H1 (cell line): ENCODE results near the gene FRMD6. TPM values are rescaled to one million over a fixed set of nuclear protein-coding genes. Genes with fewer than 3 reads are reported as not detected.

Experiments used
- CTCF ChIA-PET: fragments of 300-600 bp; sonication (Branson Sonifier 250); formaldehyde crosslinking; loops from one replicate; lab custom pipeline; 2021; ENCODE audit not compliant: partially characterized antibody; lab: Charles Lee
- POLR2A ChIA-PET: fragments of 300-600 bp; sonication (Branson Sonifier 250); formaldehyde crosslinking; loops from one replicate; lab custom pipeline; 2021; ENCODE audit warnings: inconsistent platforms; ENCODE audit not compliant: partially characterized antibody; lab: Charles Lee
- DNase-seq, 2 experiments: peaks; one replicate each; pipeline versions ENCODE4 v3.0.0 to v3.0.0-alpha.2; 2010 to 2022; ENCODE audit warnings: low spot score in 2 of 2, low read depth in 1 of 2, mixed read lengths in 1 of 2
- FAIRE-seq: peaks from 2 replicates; lab custom pipeline; 2011; peaks lifted over from hg19 to GRCh38; lab: Jason Lieb, UNC
- H2AFZ ChIP-seq: 2 replicates; pipeline ENCODE4 v1.8.1; 2012; ENCODE audit warnings: low read length, inconsistent platforms
- H2AK5ac ChIP-seq: 2 replicates; pipeline ENCODE4 v1.6.1; 2013; ENCODE audit warnings: low read depth, low read length
- H2BK120ac ChIP-seq: replicated peaks from 2 replicates; pipeline ENCODE3; 2013; ENCODE audit warnings: low read depth, low read length, inconsistent platforms
- H2BK12ac ChIP-seq: 2 replicates; pipeline ENCODE4 v1.6.1; 2013; ENCODE audit warnings: low read depth, low read length
- H2BK15ac ChIP-seq: 2 replicates; pipeline ENCODE4 v1.6.1; 2013; ENCODE audit warnings: low read length
- H2BK20ac ChIP-seq: 2 replicates; pipeline ENCODE4 v1.6.1; 2013; ENCODE audit warnings: low read length
- H2BK5ac ChIP-seq: 2 replicates; pipeline ENCODE4 v1.6.1; 2013; ENCODE audit warnings: low read depth, low read length
- H3K14ac ChIP-seq: 2 replicates; pipeline ENCODE4 v1.6.1; 2013; ENCODE audit warnings: inconsistent platforms; ENCODE audit not compliant: insufficient read length
- H3K18ac ChIP-seq: 2 replicates; pipeline ENCODE4 v1.6.1; 2013; ENCODE audit warnings: low read length; ENCODE audit errors: extremely low read depth
- H3K23ac ChIP-seq: 2 replicates; pipeline ENCODE4 v1.6.1; 2013; ENCODE audit warnings: inconsistent platforms; ENCODE audit not compliant: insufficient read length
- H3K23me2 ChIP-seq: 2 replicates; pipeline ENCODE4 v1.6.1; 2013; ENCODE audit warnings: low read depth, low read length
- H3K27ac ChIP-seq: 2 replicates; pipeline ENCODE4 v1.6.1; 2011; ENCODE audit warnings: low read depth, low read length, inconsistent platforms
- H3K27me3 ChIP-seq, 4 experiments: replicated peaks in 1 of 4; 1 replicate in 1 of 4; 2 replicates in 3 of 4; pipeline versions ENCODE4 v1.6.1 to v1.8.1; 2011 to 2013; ENCODE audit warnings: low read length in 3 of 4, mild to moderate bottlenecking in 3 of 4, inconsistent platforms in 2 of 4, mixed read lengths in 2 of 4, moderate library complexity in 1 of 4; ENCODE audit not compliant: control insufficient read depth in 3 of 4, insufficient read depth in 3 of 4; ENCODE audit errors: extremely low read depth in 1 of 4
- H3K36me3 ChIP-seq, 4 experiments: 2 replicates each; pipeline versions ENCODE4 v1.6.1 to v1.8.1; 2011 to 2013; ENCODE audit warnings: mild to moderate bottlenecking in 4 of 4, low read length in 3 of 4, moderate library complexity in 2 of 4, control low read depth in 1 of 4, inconsistent platforms in 1 of 4; ENCODE audit not compliant: insufficient read depth in 4 of 4, control insufficient read depth in 2 of 4
- H3K4ac ChIP-seq: replicated peaks from 2 replicates; pipeline ENCODE3; 2013; ENCODE audit warnings: low read length, low read depth, mixed read lengths, inconsistent platforms; ENCODE audit not compliant: insufficient read length
- H3K4me1 ChIP-seq, 4 experiments: replicated peaks in 1 of 4; 1 replicate in 1 of 4; 2 replicates in 3 of 4; pipeline versions ENCODE4 v1.6.1 to v1.8.1; 2011 to 2013; ENCODE audit warnings: low read length in 3 of 4, inconsistent platforms in 2 of 4, mixed read lengths in 1 of 4; ENCODE audit not compliant: insufficient read depth in 4 of 4, control insufficient read depth in 3 of 4
- H3K4me2 ChIP-seq, 2 experiments: 2 replicates each; pipeline versions ENCODE4 v1.6.1 to v1.8.1; 2011 to 2013; ENCODE audit warnings: low read depth in 2 of 2, low read length in 2 of 2, control low read depth in 1 of 2, inconsistent platforms in 1 of 2, mild to moderate bottlenecking in 1 of 2; ENCODE audit not compliant: insufficient read depth in 1 of 2
- H3K4me3 ChIP-seq, 4 experiments: fragments of 200-600, 300-600 bp in 1 of 4; sonication (generic), shearing (Covaris generic), sonication (Bioruptor Twin) in 1 of 4; 2 replicates each; pipeline versions ENCODE4 v1.5.1 to v1.8.1; 2011 to 2016; ENCODE audit warnings: low read length in 4 of 4, low read depth in 3 of 4, control low read depth in 2 of 4, inconsistent platforms in 2 of 4, mild to moderate bottlenecking in 2 of 4, mixed read lengths in 1 of 4, moderate library complexity in 1 of 4; ENCODE audit not compliant: insufficient read depth in 2 of 4; ENCODE audit errors: extremely low read depth in 1 of 4
- H3K56ac ChIP-seq: replicated peaks from 2 replicates; pipeline ENCODE3; 2013; ENCODE audit warnings: low read depth, mild to moderate bottlenecking, mixed read lengths, low read length, inconsistent platforms; ENCODE audit not compliant: insufficient read length
- H3K79me1 ChIP-seq: 2 replicates; pipeline ENCODE4 v1.6.1; 2013; ENCODE audit warnings: low read depth, low read length, control low read depth
- H3K79me2 ChIP-seq, 2 experiments: 2 replicates each; pipeline versions ENCODE4 v1.6.1 to v1.8.1; 2012 to 2013; ENCODE audit warnings: low read length in 2 of 2, mild to moderate bottlenecking in 2 of 2, inconsistent platforms in 1 of 2; ENCODE audit not compliant: insufficient read depth in 2 of 2, control insufficient read depth in 1 of 2
- H3K9ac ChIP-seq, 4 experiments: replicated peaks in 1 of 4; 1 replicate in 1 of 4; 2 replicates in 3 of 4; pipeline versions ENCODE4 v1.6.1 to v1.8.1; 2011 to 2013; ENCODE audit warnings: low read depth in 3 of 4, low read length in 3 of 4, control low read depth in 2 of 4, mild to moderate bottlenecking in 2 of 4, moderate library complexity in 2 of 4, inconsistent platforms in 1 of 4; ENCODE audit errors: extremely low read depth in 1 of 4
- H3K9me3 ChIP-seq, 2 experiments: 2 replicates each; pipeline versions ENCODE4 v1.6.1 to v1.8.1; 2012 to 2013; ENCODE audit warnings: mild to moderate bottlenecking in 2 of 2, moderate library complexity in 2 of 2, control low read depth in 1 of 2, inconsistent platforms in 1 of 2, low read depth in 1 of 2, low read length in 1 of 2, mixed read lengths in 1 of 2; ENCODE audit not compliant: insufficient read depth in 2 of 2
- H4K20me1 ChIP-seq, 2 experiments: replicated peaks in 1 of 2; 2 replicates each; pipeline versions ENCODE3 to v1.8.1; 2011 to 2013; ENCODE audit warnings: inconsistent platforms in 2 of 2, low read length in 2 of 2, mild to moderate bottlenecking in 1 of 2; ENCODE audit not compliant: insufficient read depth in 2 of 2, control insufficient read depth in 1 of 2
- H4K5ac ChIP-seq: 2 replicates; pipeline ENCODE4 v1.6.1; 2013; ENCODE audit warnings: low read length, low read depth, mixed read lengths, inconsistent platforms; ENCODE audit not compliant: insufficient read length
- H4K8ac ChIP-seq: 2 replicates; pipeline ENCODE4 v1.8.0; 2013; ENCODE audit warnings: mild to moderate bottlenecking, moderate library complexity, low read length, inconsistent platforms; ENCODE audit not compliant: insufficient read depth; ENCODE audit errors: extremely low read depth
- H4K91ac ChIP-seq: replicated peaks from 2 replicates; pipeline ENCODE3; 2013; ENCODE audit warnings: low read length, mixed read lengths, inconsistent platforms; ENCODE audit not compliant: insufficient read length
- ASH2L ChIP-seq: fragments of 200-600, 300-600 bp; sonication (generic); IDR thresholded peaks from one replicate; pipeline ENCODE4 v1.7.1; 2017; ENCODE audit warnings: low read length
- PHF8 ChIP-seq: fragments of 200-600 bp; sonication (generic); conservative IDR thresholded peaks from 2 replicates; pipeline ENCODE4 v1.7.1; 2012; ENCODE audit warnings: low read depth, mild to moderate bottlenecking, inconsistent platforms, low read length, moderate library complexity
- TAF1 ChIP-seq: IDR thresholded peaks from 2 replicates; pipeline ENCODE4 v1.6.1; 2011; ENCODE audit warnings: mild to moderate bottlenecking, low read depth, low read length
- TAF7 ChIP-seq: optimal IDR thresholded peaks from 2 replicates; pipeline ENCODE3; 2011; ENCODE audit warnings: low read depth, mild to moderate bottlenecking, inconsistent platforms, low read length, moderate library complexity, borderline replicate concordance
- polyA plus RNA-seq, 7 experiments: library from polyadenylated mRNA; depleted of rRNA in 3 of 7; stranded (reverse) in 5 of 7; unstranded in 2 of 7; fragments of >200 nt in 5 of 7; fragments of 200-250 nt in 2 of 7; gene quantifications; 1 replicate in 5 of 7; 2 replicates in 1 of 7; 4 replicates in 1 of 7; pipeline versions ENCODE4 v1.2.1 to v1.2.3, GENCODE V29; 2011 to 2013; ENCODE audit warnings: missing spikeins in 2 of 7, mixed read lengths in 2 of 7
- total RNA-seq: library from RNA; stranded (reverse); fragmentation: NEBNext Ultra II Directional; extraction: Animal tissue kit (Norgen Biotek cat#: 25700); gene quantifications from 2 replicates; pipeline ENCODE4 v1.2.1, GENCODE V29; 2021

Gene FRMD6
- total and polyA plus RNA-seq, 2 of the 8 experiments (the other 6 are each of a cell fraction or from before 2014, with no cell fraction given) = 5.4 to 23.7 TPM

DNA sequence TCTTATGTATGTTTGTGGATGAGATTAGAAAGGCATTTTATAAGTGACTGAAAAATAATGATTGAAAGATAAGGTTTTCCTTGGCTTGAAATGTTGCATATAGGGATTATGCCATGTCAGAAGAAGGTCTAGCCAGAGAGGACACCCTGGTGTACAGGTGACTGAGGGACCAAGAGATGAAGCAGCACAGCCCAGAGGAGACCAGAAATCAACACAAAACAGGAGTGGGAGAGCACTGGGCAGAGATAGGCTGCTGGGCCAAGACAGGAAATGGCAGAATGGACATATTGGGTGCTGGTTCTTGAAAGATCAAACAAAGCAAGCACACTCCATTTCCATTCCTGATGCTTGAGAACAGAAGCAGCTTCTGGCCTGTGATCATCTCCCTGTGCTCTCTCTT lies 24.4 kb upstream of the FRMD6 start:
- H2BK15ac ChIP-seq = no peak overlapping the region
- H3K4ac ChIP-seq = no peak overlapping the region
- FAIRE-seq (no peak), DNase-seq (no peak)
- no peak overlapping the region for H4K91ac ChIP-seq
- H3K23ac ChIP-seq = no peak overlapping the region
- H3K9ac ChIP-seq = no peak overlapping the region
- no peak overlapping the region for H2BK120ac ChIP-seq
- 0 out of 2 replicates have a peak overlapping the region, but pooled peaks have one; percentile 42 for H2AFZ ChIP-seq
- no peak overlapping the region for H3K56ac ChIP-seq
- H3K4me3 ChIP-seq = no peak overlapping the region
- H4K5ac ChIP-seq = no peak overlapping the region
- H3K4me1 ChIP-seq = no peaks in the 10 kb centered on the region
- no peak overlapping the region for H2BK12ac ChIP-seq
- no peaks in the 10 kb centered on the region for H4K20me1 ChIP-seq
- CTCF ChIA-PET = no interaction called here
- no peaks in the 10 kb centered on the region for H3K27me3 ChIP-seq
- no peak overlapping the region for H3K27ac ChIP-seq
- TF ChIP-seq TAF7 = no peak
- TF ChIP-seq ASH2L = no peak
- TF ChIP-seq PHF8 = no peak
- TF ChIP-seq TAF1 = no peak
- H2BK5ac ChIP-seq = no peak overlapping the region
- no peaks in the 10 kb centered on the region for H3K36me3 ChIP-seq
- H3K79me1 ChIP-seq = no peaks in the 10 kb centered on the region
- no peak overlapping the region for H2AK5ac ChIP-seq
- no peak overlapping the region for H3K14ac ChIP-seq
- POLR2A ChIA-PET = no interaction called here
- no peaks in the 10 kb centered on the region; the same call in 1 of the 2 replicates for H3K23me2 ChIP-seq
- H3K18ac ChIP-seq = no peak overlapping the region
- no peak overlapping the region for H2BK20ac ChIP-seq
- H3K79me2 ChIP-seq = no peaks in the 10 kb centered on the region
- no peak overlapping the region for H4K8ac ChIP-seq
- no peaks in the 10 kb centered on the region for H3K9me3 ChIP-seq
- H3K4me2 ChIP-seq = no peak overlapping the region
